Activated CD8-positive, alpha-beta memory T cell treated with anti-CD3 and anti-CD28 coated beads for 4 hours (primary cell): ENCODE measurements around the gene TRIM2.

Experiments used
- DNase-seq, 2 donors: peaks; one replicate each; pipeline ENCODE4 v3.0.0-alpha.2; 2020; ENCODE audit warnings: low read depth in 2 of 2

TRIM2 gene

GRCh38 chr4:153248641-153249198, 44.5 kb downstream of the TRIM2 start:
- no peak for DNase-seq

GRCh38 chr4:153249199-153250041, 45.2 kb downstream of the TRIM2 start:
- peak; percentile 70 to 71 for DNase-seq

GRCh38 chr4:153252122-153252521, 47.9 kb downstream of the TRIM2 start:
- no peak for DNase-seq

DNA sequence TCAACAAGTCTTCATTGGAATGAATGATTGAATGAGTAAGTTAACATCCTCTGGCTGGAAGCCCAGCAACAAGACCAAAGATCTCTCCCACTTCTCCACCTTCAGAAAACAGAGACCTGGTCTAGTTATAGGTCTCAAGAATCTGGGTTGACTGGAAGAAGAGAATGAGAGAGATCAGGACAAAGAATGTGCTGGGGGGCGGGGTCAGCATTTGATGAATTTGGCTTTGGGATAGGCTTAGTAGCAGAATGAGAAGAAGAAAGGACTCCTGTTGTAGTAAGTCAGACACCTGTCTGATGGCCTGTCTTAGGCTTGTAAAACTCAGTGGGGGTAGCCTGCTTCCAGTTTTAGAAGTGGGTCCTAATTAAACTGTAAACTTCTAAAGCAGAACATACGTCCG, 51.0 kb downstream of the TRIM2 start:
- no peak for DNase-seq

GRCh38 chr4:153257151-153257620, 52.9 kb downstream of the TRIM2 start:
- no peak for DNase-seq

DNA sequence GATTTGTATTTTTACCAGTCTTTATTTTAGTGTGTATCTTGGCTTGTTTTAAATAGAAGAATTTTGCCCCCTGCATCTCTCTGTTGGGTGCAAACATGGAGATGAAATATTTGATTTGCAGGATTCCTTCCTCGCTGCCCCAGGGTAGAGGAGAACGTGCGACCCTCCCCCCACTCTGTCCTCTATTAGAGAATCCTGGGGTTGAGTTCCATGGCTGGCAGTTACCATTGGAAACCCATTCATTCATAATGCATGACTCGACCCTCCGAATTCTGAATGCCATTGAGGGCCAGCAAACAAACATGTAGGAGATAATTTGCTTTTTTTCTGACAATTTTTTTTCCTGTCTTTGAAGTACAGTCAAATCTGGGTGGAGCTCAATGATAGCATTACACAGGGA, 53.7 kb downstream of the TRIM2 start:
- no peak for DNase-seq

GRCh38 chr4:153258750-153259149, 54.5 kb downstream of the TRIM2 start:
- no peak for DNase-seq

GRCh38 chr4:153259661-153260060, 55.4 kb downstream of the TRIM2 start:
- no peak for DNase-seq

DNA sequence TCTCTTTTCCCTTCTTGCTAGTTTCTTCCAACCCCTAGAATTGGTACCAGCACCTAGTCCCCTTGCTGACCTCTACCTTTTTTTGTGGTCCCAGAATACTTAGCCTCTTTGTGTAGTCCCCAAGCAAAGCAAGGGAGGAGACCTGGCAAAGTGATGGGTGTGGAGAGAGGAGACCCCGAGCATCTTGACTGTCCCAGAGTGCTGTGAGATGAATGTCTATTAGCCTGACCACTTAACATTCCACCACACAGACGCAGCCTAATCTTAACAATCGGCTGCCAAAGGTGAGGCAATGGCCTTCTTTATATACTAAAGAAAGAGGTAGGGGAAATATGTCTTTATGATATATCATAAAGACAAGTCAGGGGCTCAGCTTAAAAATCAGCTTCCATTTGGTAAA, 55.9 kb downstream of the TRIM2 start:
- DNase-seq = no peak

GRCh38 chr4:153260553-153261300, 56.5 kb downstream of the TRIM2 start:
- DNase-seq = no peak

GRCh38 chr4:153261461-153261860, 57.2 kb downstream of the TRIM2 start:
- DNase-seq = no peak

DNA sequence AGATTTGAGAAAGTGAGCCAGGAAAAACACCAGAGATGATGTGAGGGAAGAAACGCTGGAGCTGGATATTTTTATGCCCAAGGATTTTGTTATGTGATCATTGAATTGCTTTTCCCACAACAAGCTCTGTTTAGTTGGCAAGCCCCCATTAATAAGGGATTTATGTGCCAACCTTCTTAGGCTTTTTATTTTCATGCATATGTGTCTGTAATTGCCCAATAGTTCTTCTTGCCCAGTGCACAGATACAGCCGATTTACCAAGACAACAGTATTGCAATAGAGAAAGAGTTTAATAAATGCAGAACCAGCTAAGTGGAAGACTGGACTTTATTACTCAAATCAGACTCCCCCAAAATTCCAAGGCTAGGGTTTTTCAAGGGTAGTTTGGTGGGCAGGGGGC, 57.7 kb downstream of the TRIM2 start:
- DNase-seq = no peak

- DNase-seq = no peak
Observed at GRCh38 chr4:153265306-153266047, 61.2 kb downstream of the TRIM2 start.

GRCh38 chr4:153266988-153267387, 62.7 kb downstream of the TRIM2 start:
- DNase-seq = no peak

DNA sequence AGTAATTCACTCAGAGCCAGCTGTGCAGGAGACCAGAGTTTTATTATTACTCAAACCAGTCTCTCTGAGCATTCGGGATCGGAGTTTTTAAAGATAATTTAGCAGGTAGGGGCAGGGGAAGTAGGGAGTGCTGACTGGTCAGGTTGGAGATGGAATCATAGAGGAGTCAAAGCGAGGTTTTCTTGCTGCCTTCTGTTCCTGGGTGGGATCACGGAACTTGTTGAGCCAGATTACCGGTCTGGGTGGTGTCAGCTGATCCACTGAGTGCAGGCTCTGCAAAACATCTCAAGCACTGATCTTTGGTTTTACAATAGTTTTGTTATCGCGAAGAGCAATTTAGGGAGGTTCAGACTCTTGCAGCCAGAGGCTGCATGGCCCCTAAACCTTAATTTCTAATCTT, 63.6 kb downstream of the TRIM2 start:
- no peak for DNase-seq

DNA sequence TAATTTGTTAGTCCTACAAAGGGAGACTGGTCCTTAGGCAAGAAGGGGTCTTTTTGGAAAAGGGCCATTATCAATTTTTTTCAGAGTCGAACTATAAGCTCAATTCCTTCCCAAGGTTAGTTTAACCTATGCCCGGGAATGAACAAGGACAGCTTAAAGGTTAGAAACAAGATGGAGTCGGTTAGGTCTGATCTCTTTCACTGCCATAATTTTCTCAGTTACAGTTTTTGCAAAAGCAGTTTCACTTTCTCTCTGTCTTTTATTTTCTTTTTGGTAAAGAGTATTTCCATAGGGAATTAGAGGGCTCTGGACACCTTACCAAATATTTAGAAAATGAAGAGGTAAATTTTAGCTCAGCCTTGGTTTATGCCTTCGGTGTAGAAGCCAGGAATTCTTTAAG, 64.1 kb downstream of the TRIM2 start:
- no peak for DNase-seq

DNA sequence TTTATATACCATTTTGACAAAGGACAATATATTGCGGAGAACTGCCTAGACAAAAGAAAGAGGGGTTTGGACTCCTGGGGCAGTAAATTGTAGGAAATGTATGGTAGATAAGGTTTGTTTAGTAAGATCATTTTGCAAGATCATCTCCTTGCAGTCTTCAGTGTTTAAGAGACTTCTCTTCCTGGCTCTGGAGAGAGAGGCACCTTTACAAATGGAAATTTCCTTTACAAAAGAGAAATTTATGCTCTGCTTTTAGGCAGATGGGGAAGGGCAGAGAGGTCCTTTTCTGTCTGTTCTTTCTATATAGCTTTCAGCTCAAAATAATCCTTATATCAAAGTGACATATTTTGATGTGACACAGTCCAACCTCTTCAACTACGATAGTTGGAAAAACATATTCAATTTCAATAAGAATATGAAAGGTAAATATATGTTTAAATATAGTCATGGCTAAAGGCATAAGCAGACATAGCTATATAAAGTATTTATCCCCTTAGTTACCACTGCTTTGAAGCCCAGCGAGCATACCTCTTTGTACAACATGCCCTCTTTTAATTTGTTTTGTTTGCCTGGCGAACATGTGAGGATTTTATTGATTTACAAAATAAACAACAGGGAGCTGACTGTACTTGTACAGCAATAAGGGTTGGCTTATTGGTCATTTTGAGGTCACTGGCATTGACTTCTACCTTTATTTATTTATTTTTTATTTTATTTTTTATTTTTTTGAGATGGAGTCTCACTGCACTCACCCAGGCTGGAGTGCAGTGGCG, 65.2 kb downstream of the TRIM2 start:
- DNase-seq = no peak

GRCh38 chr4:153270361-153270760, 66.1 kb downstream of the TRIM2 start:
- no peak for DNase-seq

GRCh38 chr4:153271820-153272219, 67.6 kb downstream of the TRIM2 start:
- DNase-seq = no peak

DNA sequence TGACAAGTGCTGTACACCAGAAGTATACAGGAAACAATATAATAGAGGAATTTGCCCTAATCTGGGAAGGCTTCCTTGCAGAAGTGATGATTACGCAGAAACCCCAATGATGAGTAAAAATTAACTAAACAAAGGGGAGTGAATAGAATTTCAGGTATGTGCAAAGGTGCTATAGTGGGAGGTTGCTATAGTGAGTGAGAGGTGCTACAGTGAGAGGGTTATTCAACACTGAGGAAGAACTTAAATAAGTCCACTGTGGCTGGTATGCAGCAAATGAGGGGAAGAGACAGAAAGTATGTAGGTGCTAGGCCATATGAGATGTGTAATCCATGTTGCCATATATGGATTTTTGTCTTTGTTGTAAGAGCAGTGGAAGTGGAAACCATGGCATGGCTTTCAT, 69.5 kb downstream of the TRIM2 start:
- DNase-seq = no peak

GRCh38 chr4:153274967-153275366, 70.7 kb downstream of the TRIM2 start:
- DNase-seq = no peak
